Lower leg skin (tissue), 4 donors: ENCODE measurements around the gene ZNF180. TPM values are rescaled to one million over a fixed set of nuclear protein-coding genes. Genes with fewer than 3 reads are reported as not detected.

ENCODE experiments used
- DNase-seq, 2 donors: peaks; one replicate each; pipeline ENCODE4 v3.0.0-alpha.2; 2019; ENCODE audit warnings: low spot score in 2 of 2
- H3K4me3 ChIP-seq: fragments of 200-600 bp; sonication (generic); 2 replicates; pipeline ENCODE4 v1.5.1; 2017; ENCODE audit warnings: mild to moderate bottlenecking, low read depth; ENCODE audit not compliant: poor library complexity, severe bottlenecking
- CTCF ChIP-seq, 3 donors: fragments of 450-650 bp; IDR thresholded peaks; one replicate each; pipeline ENCODE4 v1.5.1; 2016; ENCODE audit warnings: antibody characterized with exemption in 3 of 3, mild to moderate bottlenecking in 3 of 3, moderate library complexity in 2 of 3
- POLR2A ChIP-seq, 2 donors: fragments of 450-650 bp; IDR thresholded peaks; one replicate each; pipeline ENCODE4 v1.6.1; 2016 to 2017; ENCODE audit warnings: antibody characterized with exemption in 2 of 2, mild to moderate bottlenecking in 1 of 2, moderate library complexity in 1 of 2
- WGBS, 2 donors: methylation state at CpG; one replicate each; pipeline ENCODE4 v1.1.5; 2018; 5-methylcytosine and 5-hydroxymethylcytosine counted together
- intact Hi-C: fragments of 100-400 bp; cut with DNase I; formaldehyde crosslinking; loops from one replicate; pipeline ENCODE4 v1.15.0; 2023; ENCODE audit warnings: low total_unique reads
- total RNA-seq, 4 donors: library from RNA; depleted of rRNA; stranded (reverse); fragments of >200 nt; gene quantifications; one replicate each; pipeline ENCODE4 v1.1.0, GENCODE V29; 2016

ZNF180 gene
- total RNA-seq: 10 to 100 TPM in 3 of 4 donors, 1 to 10 TPM in 1; 9.1 to 48.2 (median 12.0) TPM

GRCh38 chr19:44499962-44500949 lies at the start of gene ZNF180:
TSS of gene ZNF180 (minus strand) at chr19:44500522. CDS start at chr19:44497334, 3,188 bp downstream.
- WGBS, 2 donors: 0 to 1% methylated on average over 57 to 71 of the region's 78 CpGs
- H3K4me3 ChIP-seq: peak within 1 kb of the TSS; percentile 93
- intact Hi-C loops: no loop called here
- TF ChIP-seq CTCF (IDR thresholded peaks at IDR 0.05): peak in 1 of 3 donors; percentile 74
- no peak for TF ChIP-seq POLR2A (IDR thresholded peaks at IDR 0.05)
- peak; percentile 93 to 98 for DNase-seq

GRCh38 chr19:44549507-44549906 lies 49.2 kb upstream of the ZNF180 start:
- 95 to 98% methylated on average over 3 of the region's 3 CpGs for WGBS, 2 donors
- intact Hi-C loops: no loop called here
- TF ChIP-seq POLR2A (IDR thresholded peaks at IDR 0.05): no peak
- no peak for TF ChIP-seq CTCF (IDR thresholded peaks at IDR 0.05)
- no peak overlapping the region for H3K4me3 ChIP-seq
- no peak for DNase-seq

GRCh38 chr19:44548736-44549135 lies 48.4 kb upstream of the ZNF180 start:
- DNase-seq: no peak
- TF ChIP-seq POLR2A (IDR thresholded peaks at IDR 0.05) (no peak), CTCF (IDR thresholded peaks at IDR 0.05) (no peak)
- WGBS, 2 donors: 81 to 89% methylated on average over 4 of the region's 4 CpGs
- intact Hi-C loops: no loop called here
- H3K4me3 ChIP-seq: no peak overlapping the region

GRCh38 chr19:44544031-44544430 lies 43.7 kb upstream of the ZNF180 start:
- intact Hi-C loops: no loop called here
- no peak for DNase-seq
- no peak overlapping the region for H3K4me3 ChIP-seq
- TF ChIP-seq POLR2A (IDR thresholded peaks at IDR 0.05): no peak
- TF ChIP-seq CTCF (IDR thresholded peaks at IDR 0.05): no peak
- 57 to 69% methylated on average over 2 of the region's 2 CpGs for WGBS, 2 donors

GRCh38 chr19:44542671-44543070 lies 42.3 kb upstream of the ZNF180 start:
- 0 to 71% methylated on average over 1 of the region's 1 CpG for WGBS, 2 donors
- intact Hi-C loops: no loop called here
- no peak overlapping the region for H3K4me3 ChIP-seq
- TF ChIP-seq POLR2A (IDR thresholded peaks at IDR 0.05) (no peak), CTCF (IDR thresholded peaks at IDR 0.05) (no peak)
- no peak for DNase-seq
